HG03521 (cell line): Measurements from ENCODE around the gene ARPP21.
"Not testable (repeated sequence)": the region's sequence is repeated elsewhere in the genome, so short reads cannot be mapped to it uniquely, and the experiment has no call there.

Source experiments
- ATAC-seq: cut with Tn5 transposase; IDR thresholded peaks from one replicate; pipeline ENCODE4 v1.9.1; 2021; ENCODE audit warnings: mild to moderate bottlenecking, moderate library complexity; ENCODE audit not compliant: unreplicated experiment

The ARPP21 gene

GRCh38 chr3:35639254-35640186, at the start of gene ARPP21:
TSS of gene ARPP21 (plus strand) at chr3:35639525. CDS start at chr3:35681752, 42,227 bp downstream.
- no peak for ATAC-seq

- no peak for ATAC-seq
Measured at GRCh38 chr3:35592589-35593295, 46.6 kb upstream of the ARPP21 start.

- no peak for ATAC-seq
Measured at GRCh38 chr3:35594739-35595138, 44.6 kb upstream of the ARPP21 start.

GRCh38 chr3:35596335-35596995, 42.9 kb upstream of the ARPP21 start:
- ATAC-seq: no peak

- no peak for ATAC-seq
Measured at GRCh38 chr3:35597490-35597889, 41.8 kb upstream of the ARPP21 start.

GRCh38 chr3:35598804-35599203, 40.5 kb upstream of the ARPP21 start:
- no peak for ATAC-seq

- ATAC-seq: no peak
Measured at GRCh38 chr3:35601959-35602358, 37.4 kb upstream of the ARPP21 start.

GRCh38 chr3:35602395-35602936, 36.9 kb upstream of the ARPP21 start:
- no peak for ATAC-seq

- no peak for ATAC-seq
Measured at GRCh38 chr3:35616346-35616745, 23.0 kb upstream of the ARPP21 start.

GRCh38 chr3:35617370-35617769, 22.0 kb upstream of the ARPP21 start:
- ATAC-seq: no peak

GRCh38 chr3:35620238-35620637, 19.1 kb upstream of the ARPP21 start:
- ATAC-seq: not testable (repeated sequence)

- no peak for ATAC-seq
Measured at GRCh38 chr3:35624698-35625097, 14.6 kb upstream of the ARPP21 start.

- no peak for ATAC-seq
Measured at GRCh38 chr3:35633332-35634124, 5.8 kb upstream of the ARPP21 start.

GRCh38 chr3:35635407-35635806, 3.9 kb upstream of the ARPP21 start:
- ATAC-seq: no peak

- no peak for ATAC-seq
Measured at GRCh38 chr3:35635926-35636683, 3.2 kb upstream of the ARPP21 start.

GRCh38 chr3:35638251-35638979, 910 bp upstream of the ARPP21 start:
- no peak for ATAC-seq

- ATAC-seq: no peak
Measured at GRCh38 chr3:35638980-35639253, 408 bp upstream of the ARPP21 start.

GRCh38 chr3:35640190-35641165, 1.2 kb downstream of the ARPP21 start:
- no peak for ATAC-seq
